Spleen (tissue), 11 donors: ENCODE data around the gene FBXO45. TPM values are rescaled to one million over a fixed set of nuclear protein-coding genes. Genes with fewer than 3 reads are reported as not detected.
"Not testable (repeated sequence)": the region's sequence is repeated elsewhere in the genome, so short reads cannot be mapped to it uniquely, and the experiment has no call there.

Experiments
- DNase-seq: peaks from one replicate; pipeline ENCODE4 v3.0.0-alpha.2; 2020
- H3K27ac ChIP-seq, 8 donors: fragments of 200-600 bp; sonication (generic) in 7 of 8; 1 replicate in 4 of 8; 2 replicates in 4 of 8; pipeline versions ENCODE4 v1.5.0 to v1.8.0; 2016 to 2021; ENCODE audit warnings: inconsistent platforms in 4 of 8, mild to moderate bottlenecking in 4 of 8, moderate library complexity in 1 of 8
- H3K27me3 ChIP-seq, 7 donors: fragments of 200-600 bp; sonication (generic) in 6 of 7; replicated peaks in 1 of 7; 1 replicate in 4 of 7; 2 replicates in 3 of 7; pipeline versions ENCODE4 v1.5.0 to v1.8.0; 2016 to 2021; ENCODE audit warnings: inconsistent platforms in 3 of 7, mild to moderate bottlenecking in 1 of 7
- H3K36me3 ChIP-seq, 6 donors: fragments of 200-600 bp; sonication (generic) in 5 of 6; 1 replicate in 4 of 6; 2 replicates in 2 of 6; pipeline versions ENCODE4 v1.5.0 to v1.8.0; 2016 to 2021; ENCODE audit warnings: inconsistent platforms in 2 of 6
- H3K4me1 ChIP-seq, 6 donors: fragments of 200-600 bp; sonication (generic) in 5 of 6; 1 replicate in 3 of 6; 2 replicates in 3 of 6; pipeline versions ENCODE4 v1.5.0 to v1.8.0; 2016 to 2021; ENCODE audit warnings: inconsistent platforms in 3 of 6
- H3K4me3 ChIP-seq, 8 donors: fragments of 200-600 bp; sonication (generic) in 7 of 8; 1 replicate in 4 of 8; 2 replicates in 4 of 8; pipeline versions ENCODE4 v1.5.0 to v1.8.0; 2016 to 2021; ENCODE audit warnings: inconsistent platforms in 4 of 8, mild to moderate bottlenecking in 4 of 8, moderate library complexity in 2 of 8
- H3K9me3 ChIP-seq, 8 donors: fragments of 200-600 bp; sonication (generic) in 7 of 8; 1 replicate in 4 of 8; 2 replicates in 4 of 8; pipeline versions ENCODE4 v1.5.0 to v1.8.0; 2016 to 2021; ENCODE audit warnings: inconsistent platforms in 4 of 8
- CTCF ChIP-seq, 11 experiments: fragments of 200-600 bp in 7 of 11; fragments of 450-650 bp in 4 of 11; sonication (generic) in 4 of 11; IDR thresholded peaks in 8 of 11; conservative IDR thresholded peaks in 3 of 11; 1 replicate in 7 of 11; 2 replicates in 4 of 11; pipeline versions ENCODE4 v1.4.0 to v1.8.0; 2016 to 2021; ENCODE audit warnings: antibody characterized with exemption in 11 of 11, inconsistent platforms in 4 of 11, mild to moderate bottlenecking in 1 of 11
- POLR2A ChIP-seq, 3 donors: fragments of 450-650 bp; IDR thresholded peaks; one replicate each; pipeline ENCODE4 v1.5.1; 2017; ENCODE audit warnings: antibody characterized with exemption in 3 of 3, mild to moderate bottlenecking in 1 of 3
- POLR2AphosphoS5 ChIP-seq, 3 donors: sonication (generic); formaldehyde crosslinking; IDR thresholded peaks; one replicate each; pipeline ENCODE4 v1.5.1; 2017; ENCODE audit warnings: antibody characterized with exemption in 3 of 3
- WGBS, 5 donors: extraction: QIAGEN DNeasy Blood & Tissue Kit in 3 of 5; methylation state at CpG; one replicate each; pipeline versions ENCODE4 v1.1.5 to v1.1.7; 2013 to 2018; 5-methylcytosine and 5-hydroxymethylcytosine counted together
- intact Hi-C: fragments of 100-400 bp; cut with DNase I; formaldehyde crosslinking; loops from one replicate; pipeline ENCODE4 v1.15.0; 2023; ENCODE audit warnings: low total_unique reads
- polyA plus RNA-seq, 3 donors: library from polyadenylated mRNA; stranded (reverse); fragments of 200-250 nt; gene quantifications; one replicate each; pipeline ENCODE4 v1.2.1, GENCODE V29; 2013
- total RNA-seq, 7 donors: library from RNA; depleted of rRNA in 3 of 7; stranded (reverse); fragments of >200 nt in 3 of 7; fragmentation: NEBNext Ultra II Directional in 4 of 7; extraction: Animal tissue kit (Norgen Biotek cat#: 25700) in 4 of 7; gene quantifications; one replicate each; pipeline versions ENCODE4 v1.1.0 to v1.2.1, GENCODE V29; 2016 to 2021
- donor health status: healthy with polysubstance abuse.
- donor health status: DM: no; HTN: no; CAD: no; lungs with moderate emphysema.
- donor health status: DM: no; HTN: no; CAD: no.
- donor health status: Bipolar disorder and iron deficiency.
- donor health status: healthy.
- donor health status: DM: no; HTN: no; CAD: no.
- donor health status: DM: yes; HTN: yes; CAD: no.

The FBXO45 gene
- total and polyA plus RNA-seq, 10 donors = 2.3 to 11.7 (median 7.5) TPM

DNA sequence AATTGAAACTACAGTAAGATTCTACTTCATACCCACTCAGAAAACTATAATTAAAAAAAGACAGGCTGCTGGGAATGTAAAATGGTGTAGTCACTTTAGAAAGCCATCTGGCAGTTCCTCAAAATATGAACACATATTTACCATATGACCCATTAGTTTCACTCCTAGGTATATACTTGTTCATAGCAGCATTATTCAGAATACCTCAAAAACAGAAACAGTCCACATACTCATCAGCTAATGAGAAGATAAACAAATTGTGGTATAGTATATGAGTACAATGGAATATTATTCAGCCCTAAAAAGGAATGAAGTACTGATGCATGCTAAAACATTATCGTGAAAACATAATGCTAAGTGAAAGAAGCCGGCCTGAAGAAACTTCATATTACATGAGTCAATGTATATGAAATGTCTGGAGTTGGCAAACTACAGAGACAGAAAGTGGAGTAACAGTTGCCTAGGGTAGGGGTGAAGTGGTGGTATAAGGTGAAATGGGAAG, 23.9 kb upstream of the FBXO45 start:
- DNase-seq = no peak

GRCh38 chr3:196546537-196546936, 21.9 kb upstream of the FBXO45 start:
- Histone ChIP-seq H3K4me1 (no peaks in the 10 kb centered on the region), H3K27me3 (no peaks in the 10 kb centered on the region), H3K9me3 (peaks cover 0 to 29% (median 17%) of the 10 kb centered on the region in 8 donors), H3K36me3 (no peaks in the 10 kb centered on the region), H3K4me3 (no peak overlapping the region), H3K27ac (no peak overlapping the region)
- DNase-seq = no peak
- TF ChIP-seq POLR2A (IDR thresholded peaks at IDR 0.05) = no peak
- TF ChIP-seq CTCF (IDR thresholded peaks at IDR 0.05 in 8 of 11, conservative IDR thresholded peaks at IDR 0.05 in 3 of 11) = no peak
- TF ChIP-seq POLR2AphosphoS5 (IDR thresholded peaks at IDR 0.05) = no peak
- intact Hi-C loops = no loop called here
- 86 to 94% (median 89%) methylated on average over 5 of the region's 5 CpGs for WGBS, 5 donors

More for the DNA sequence above, 23.9 kb upstream of the FBXO45 start:
- peaks cover 0 to 16% (median 8%) of the 10 kb centered on the region in 8 donors for H3K9me3 ChIP-seq
- no peak overlapping the region for H3K4me3 ChIP-seq
- H3K36me3 ChIP-seq = no peaks in the 10 kb centered on the region
- no peak overlapping the region for H3K27ac ChIP-seq
- 81 to 97% (median 92%) methylated on average over 2 of the region's 2 CpGs for WGBS, 5 donors
- H3K27me3 ChIP-seq = no peaks in the 10 kb centered on the region
- intact Hi-C loops = no loop called here
- no peaks in the 10 kb centered on the region for H3K4me1 ChIP-seq
- TF ChIP-seq POLR2AphosphoS5 (IDR thresholded peaks at IDR 0.05) (no peak), CTCF (IDR thresholded peaks at IDR 0.05 in 8 of 11, conservative IDR thresholded peaks at IDR 0.05 in 3 of 11) (no peak), POLR2A (IDR thresholded peaks at IDR 0.05) (no peak)

GRCh38 chr3:196547067-196547466, 21.4 kb upstream of the FBXO45 start:
- Histone ChIP-seq H3K27ac (no peak overlapping the region), H3K36me3 (no peaks in the 10 kb centered on the region), H3K4me1 (no peaks in the 10 kb centered on the region), H3K4me3 (no peak overlapping the region), H3K9me3 (peaks cover 0 to 29% (median 17%) of the 10 kb centered on the region in 8 donors), H3K27me3 (no peaks in the 10 kb centered on the region)
- DNase-seq = no peak
- TF ChIP-seq POLR2AphosphoS5 (IDR thresholded peaks at IDR 0.05) = no peak
- no peak for TF ChIP-seq POLR2A (IDR thresholded peaks at IDR 0.05)
- no peak for TF ChIP-seq CTCF (IDR thresholded peaks at IDR 0.05 in 8 of 11, conservative IDR thresholded peaks at IDR 0.05 in 3 of 11)
- WGBS, 5 donors = 91 to 96% (median 94%) methylated on average over 2 of the region's 2 CpGs
- intact Hi-C loops = no loop called here

DNA sequence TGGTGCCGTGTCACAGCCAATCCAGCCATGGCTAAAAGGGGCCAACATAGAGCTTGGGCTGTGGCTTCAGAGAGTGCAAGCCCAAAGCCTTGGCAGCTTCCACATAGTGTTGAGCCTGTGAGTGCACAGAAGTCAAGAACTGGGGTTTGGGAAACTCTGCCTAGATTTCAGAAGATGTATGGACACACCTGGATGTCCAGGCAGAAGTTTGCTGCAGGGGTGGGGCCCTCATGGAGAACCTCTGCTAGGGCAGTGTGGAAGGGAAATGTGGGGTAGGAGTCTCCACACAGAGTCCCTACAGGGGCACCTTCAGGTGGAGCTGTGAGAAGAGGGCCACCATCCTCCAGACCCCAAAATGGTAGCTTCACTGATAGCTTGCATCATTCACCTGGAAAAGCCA, 19.1 kb upstream of the FBXO45 start:
- 95 to 100% (median 100%) methylated on average over 1 of the region's 1 CpG for WGBS, 5 donors

GRCh38 chr3:196550172-196550571, 18.3 kb upstream of the FBXO45 start:
- 79 to 92% (median 88%) methylated on average over 3 of the region's 3 CpGs for WGBS, 5 donors
- Histone ChIP-seq H3K4me1 (peaks cover 0 to 18% (median 8%) of the 10 kb centered on the region in 6 donors), H3K36me3 (peaks cover 0 to 13% (median 0%) of the 10 kb centered on the region in 6 donors), H3K9me3 (peaks cover 0 to 29% (median 17%) of the 10 kb centered on the region in 8 donors)
- H3K4me3 ChIP-seq, H3K27ac ChIP-seq, intact Hi-C loops, DNase-seq, H3K27me3 ChIP-seq: not testable (repeated sequence)

More for the DNA sequence above, 19.1 kb upstream of the FBXO45 start:
- H3K4me3 ChIP-seq, H3K27ac ChIP-seq, DNase-seq, H3K4me1 ChIP-seq, intact Hi-C loops, H3K27me3 ChIP-seq: not testable (repeated sequence)
- Histone ChIP-seq H3K36me3 (peaks cover 0 to 13% (median 0%) of the 10 kb centered on the region in 6 donors), H3K9me3 (peaks cover 0 to 29% (median 17%) of the 10 kb centered on the region in 8 donors)
